ENCODE results near the gene DHRSX.

Gene DHRSX

DNA sequence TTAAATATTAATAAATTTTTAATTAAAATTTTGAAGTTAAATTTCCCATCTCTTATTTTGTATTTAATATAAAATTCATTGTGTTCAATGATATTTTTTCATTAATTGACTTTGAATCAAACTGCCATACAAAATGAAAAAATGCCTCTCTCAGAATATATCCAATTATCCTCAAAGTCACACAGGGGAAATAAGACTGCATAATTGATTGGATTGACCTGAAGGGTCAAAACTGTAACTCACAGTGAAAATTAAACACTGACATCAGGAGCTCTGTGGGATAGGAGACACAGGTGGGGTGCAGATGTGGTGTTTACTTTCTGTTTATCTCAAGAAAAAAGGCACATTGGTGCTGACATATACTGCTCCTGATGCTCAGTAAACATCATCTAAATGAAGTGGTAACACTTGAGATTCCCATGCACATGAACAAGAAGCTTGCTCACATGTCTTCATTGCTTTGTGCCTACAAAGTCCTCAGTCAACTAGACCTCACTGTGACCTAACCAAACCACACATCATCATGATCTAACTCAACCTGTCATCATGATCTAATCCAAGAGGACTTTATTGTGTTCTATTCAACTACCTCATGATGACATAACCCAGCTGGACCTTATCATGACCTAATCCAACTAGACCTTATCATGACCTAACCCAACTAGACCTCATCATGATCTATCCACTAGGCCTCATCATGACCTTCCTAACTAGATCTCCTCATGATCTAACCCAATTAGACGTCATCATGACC, 83.7 kb downstream of the DHRSX start:
- TF ChIP-seq, protein P1, sequence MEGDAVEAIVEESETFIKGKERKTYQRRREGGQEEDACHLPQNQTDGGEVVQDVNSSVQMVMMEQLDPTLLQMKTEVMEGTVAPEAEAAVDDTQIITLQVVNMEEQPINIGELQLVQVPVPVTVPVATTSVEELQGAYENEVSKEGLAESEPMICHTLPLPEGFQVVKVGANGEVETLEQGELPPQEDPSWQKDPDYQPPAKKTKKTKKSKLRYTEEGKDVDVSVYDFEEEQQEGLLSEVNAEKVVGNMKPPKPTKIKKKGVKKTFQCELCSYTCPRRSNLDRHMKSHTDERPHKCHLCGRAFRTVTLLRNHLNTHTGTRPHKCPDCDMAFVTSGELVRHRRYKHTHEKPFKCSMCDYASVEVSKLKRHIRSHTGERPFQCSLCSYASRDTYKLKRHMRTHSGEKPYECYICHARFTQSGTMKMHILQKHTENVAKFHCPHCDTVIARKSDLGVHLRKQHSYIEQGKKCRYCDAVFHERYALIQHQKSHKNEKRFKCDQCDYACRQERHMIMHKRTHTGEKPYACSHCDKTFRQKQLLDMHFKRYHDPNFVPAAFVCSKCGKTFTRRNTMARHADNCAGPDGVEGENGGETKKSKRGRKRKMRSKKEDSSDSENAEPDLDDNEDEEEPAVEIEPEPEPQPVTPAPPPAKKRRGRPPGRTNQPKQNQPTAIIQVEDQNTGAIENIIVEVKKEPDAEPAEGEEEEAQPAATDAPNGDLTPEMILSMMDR (IDR thresholded peaks at IDR 0.05; ENCODE audit: low read depth, low read length, missing control alignments) = no peak
- H3K27me3 ChIP-seq (replicated peaks) = no peaks in the 10 kb centered on the region
- no peaks in the 10 kb centered on the region for H3K36me3 ChIP-seq (replicated peaks)
- H3K27ac ChIP-seq = no peak overlapping the region
- DNase-seq = no peak
- no peak overlapping the region for H3K4me3 ChIP-seq (ENCODE audit: low read depth, low read length)
- in situ Hi-C loops (cut with HindIII; ENCODE audit: low pct_ligation_motif_present, low sequenced_read_pairs) = no loop called here

DNA sequence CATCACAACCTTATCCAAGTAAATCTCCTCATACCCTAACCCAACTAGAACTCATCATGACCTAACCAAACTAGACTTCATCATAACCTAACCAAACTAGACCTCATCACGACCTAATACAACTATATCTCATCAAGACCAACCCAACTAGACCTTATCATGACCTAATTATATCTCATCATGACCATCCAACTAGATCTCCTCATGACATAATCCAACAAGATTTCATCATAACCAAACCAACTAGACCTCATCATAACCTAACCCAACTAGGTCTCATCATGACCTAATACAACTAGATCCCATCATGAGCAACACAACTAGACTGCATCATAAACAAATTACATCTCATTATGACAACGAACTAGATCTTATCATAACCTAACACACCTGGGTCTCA, 86.4 kb downstream of the DHRSX start:
- no peaks in the 10 kb centered on the region for H3K36me3 ChIP-seq (replicated peaks)
- in situ Hi-C loops (cut with HindIII; ENCODE audit: low pct_ligation_motif_present, low sequenced_read_pairs) = no loop called here
- no peak for DNase-seq
- no peak overlapping the region for H3K4me3 ChIP-seq (ENCODE audit: low read depth, low read length)
- no peak overlapping the region for H3K27ac ChIP-seq
- TF ChIP-seq, protein P1 (IDR thresholded peaks at IDR 0.05; ENCODE audit: low read depth, low read length, missing control alignments) = no peak
- no peaks in the 10 kb centered on the region for H3K27me3 ChIP-seq (replicated peaks)

DNA sequence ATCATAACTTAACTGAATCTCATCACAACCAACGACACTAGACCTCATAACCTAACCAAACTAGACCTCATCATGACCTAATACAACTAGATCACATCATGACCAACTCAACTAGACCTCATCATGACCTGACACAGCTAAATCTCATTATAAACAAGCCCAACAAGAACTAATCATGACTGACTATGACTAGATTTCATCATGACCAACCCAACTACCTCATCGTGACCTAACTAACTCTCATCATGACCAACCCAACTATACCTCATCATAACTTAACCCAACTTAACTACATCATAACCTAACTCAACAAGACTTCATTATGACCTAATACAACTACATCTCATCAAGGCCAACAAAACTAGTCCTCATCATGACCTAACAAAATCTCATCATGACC, 86.8 kb downstream of the DHRSX start:
- H3K4me3 ChIP-seq (ENCODE audit: low read depth, low read length) = no peak overlapping the region
- H3K27me3 ChIP-seq (replicated peaks) = no peaks in the 10 kb centered on the region
- in situ Hi-C loops (cut with HindIII; ENCODE audit: low pct_ligation_motif_present, low sequenced_read_pairs) = no loop called here
- TF ChIP-seq, protein P1 (IDR thresholded peaks at IDR 0.05; ENCODE audit: low read depth, low read length, missing control alignments) = no peak
- DNase-seq = no peak
- no peak overlapping the region for H3K27ac ChIP-seq
- H3K36me3 ChIP-seq (replicated peaks) = no peaks in the 10 kb centered on the region

DNA sequence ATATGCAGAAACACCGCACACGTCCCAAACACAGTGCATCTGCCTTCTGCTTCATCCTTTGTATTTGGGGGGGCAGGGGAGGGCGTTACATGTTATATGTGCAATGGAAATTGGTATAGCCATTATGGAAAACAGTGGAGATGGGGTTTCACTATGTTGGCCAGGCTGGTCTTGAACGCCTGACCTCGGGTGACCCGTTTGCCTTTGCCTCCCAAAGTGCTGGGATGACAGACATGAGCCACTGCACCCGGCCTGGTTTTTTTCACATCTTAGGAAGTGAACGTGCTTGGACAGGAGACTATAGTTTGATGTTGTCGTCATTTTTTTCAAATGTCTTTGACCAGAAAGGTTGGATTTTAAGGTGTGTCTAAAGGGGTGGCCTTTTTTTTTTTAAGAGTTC, 88.6 kb downstream of the DHRSX start:
- H3K36me3 ChIP-seq (replicated peaks) = peaks cover under 1% of the 10 kb centered on the region
- H3K27me3 ChIP-seq (replicated peaks) = no peaks in the 10 kb centered on the region
- DNase-seq = no peak
- in situ Hi-C loops (cut with HindIII; ENCODE audit: low pct_ligation_motif_present, low sequenced_read_pairs) = no loop called here
- TF ChIP-seq, protein P1 (IDR thresholded peaks at IDR 0.05; ENCODE audit: low read depth, low read length, missing control alignments) = no peak
- H3K27ac ChIP-seq = no peak overlapping the region
- H3K4me3 ChIP-seq (ENCODE audit: low read depth, low read length) = no peak overlapping the region

DNA sequence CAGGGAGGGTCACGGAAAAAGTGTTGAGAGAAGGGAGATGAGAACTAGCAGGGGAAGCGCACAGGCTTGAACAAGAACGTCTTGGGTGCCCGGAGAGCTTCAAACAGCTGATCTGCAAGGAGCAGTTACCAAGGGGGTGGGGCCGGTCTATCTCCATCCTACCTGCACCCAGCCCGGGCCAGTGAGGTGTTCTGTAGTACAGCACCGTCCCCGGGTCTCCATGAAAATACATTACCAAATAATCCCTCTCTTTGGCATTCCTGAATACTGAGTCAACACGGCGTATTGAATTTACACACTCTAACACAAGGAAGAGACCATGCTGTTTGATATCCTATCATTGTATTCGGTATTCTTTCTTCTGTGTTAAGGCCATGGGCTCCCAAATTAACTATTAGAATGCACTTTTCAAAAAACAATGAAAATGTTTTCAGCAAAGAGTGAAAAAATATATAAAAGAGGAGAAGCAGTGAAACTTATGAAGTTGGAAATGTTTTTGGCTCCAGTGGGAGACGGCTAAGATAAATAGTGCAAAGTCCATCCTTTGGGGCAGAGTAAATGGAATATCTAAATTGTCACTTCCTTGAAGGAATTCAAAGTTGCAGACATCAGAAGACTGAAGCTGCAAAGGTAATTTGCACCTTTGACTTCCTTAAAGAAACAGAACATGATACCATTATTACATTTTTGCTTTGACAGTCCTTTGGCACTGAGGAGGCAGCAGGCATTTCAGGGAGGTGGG, 90.3 kb downstream of the DHRSX start:
- Histone ChIP-seq H3K27me3 (replicated peaks) (no peaks in the 10 kb centered on the region), H3K36me3 (replicated peaks) (peaks cover 4% of the 10 kb centered on the region), H3K4me3 (ENCODE audit: low read depth, low read length) (no peak overlapping the region), H3K27ac (no peak overlapping the region)
- TF ChIP-seq, protein P1 (IDR thresholded peaks at IDR 0.05; ENCODE audit: low read depth, low read length, missing control alignments) = no peak
- in situ Hi-C loops (cut with HindIII; ENCODE audit: low pct_ligation_motif_present, low sequenced_read_pairs) = no loop called here
- DNase-seq = no peak

All from brain microvascular endothelial cell (primary cell).